HG03159 (cell line): ENCODE data around the gene GPR85.
"Not testable (repeated sequence)": the region's sequence is repeated elsewhere in the genome, so short reads cannot be mapped to it uniquely, and the experiment has no call there.

Experiments used
- ATAC-seq: cut with Tn5 transposase; IDR thresholded peaks from one replicate; pipeline ENCODE4 v1.9.1; 2021; ENCODE audit warnings: mild to moderate bottlenecking, moderate library complexity; ENCODE audit not compliant: unreplicated experiment

The GPR85 gene

DNA sequence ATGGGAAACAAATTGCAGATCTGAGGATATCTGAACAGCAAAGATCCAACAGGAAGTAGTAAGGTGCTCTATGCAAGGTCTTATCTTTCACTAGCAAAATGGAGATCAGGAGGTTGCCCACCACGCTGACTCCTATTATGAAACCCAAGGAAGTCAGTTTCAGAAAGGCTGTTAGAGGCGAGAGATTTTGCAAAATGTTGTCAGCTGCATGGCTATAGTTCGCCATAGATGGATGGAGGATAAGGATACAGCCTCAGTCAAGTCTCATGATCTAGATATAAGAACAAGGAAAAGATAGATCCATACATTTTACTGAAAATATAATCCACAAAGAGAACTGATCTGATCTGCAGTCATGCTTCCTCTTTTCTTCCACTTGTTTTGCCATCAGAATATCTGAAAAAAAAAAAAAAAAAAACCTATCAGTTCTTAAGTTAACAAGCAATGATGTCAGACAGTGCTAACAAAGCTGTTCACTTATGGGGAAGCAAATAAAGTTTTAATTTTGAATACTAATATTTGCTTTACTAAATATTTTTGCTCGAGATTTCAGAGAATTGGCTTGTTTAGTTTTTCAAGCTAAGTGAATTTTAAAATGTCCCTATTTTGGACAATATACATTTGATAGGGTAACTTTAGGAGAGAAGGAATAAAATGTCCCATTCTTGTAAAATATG lies 2.0 kb downstream of the GPR85 start:
- ATAC-seq = no peak

DNA sequence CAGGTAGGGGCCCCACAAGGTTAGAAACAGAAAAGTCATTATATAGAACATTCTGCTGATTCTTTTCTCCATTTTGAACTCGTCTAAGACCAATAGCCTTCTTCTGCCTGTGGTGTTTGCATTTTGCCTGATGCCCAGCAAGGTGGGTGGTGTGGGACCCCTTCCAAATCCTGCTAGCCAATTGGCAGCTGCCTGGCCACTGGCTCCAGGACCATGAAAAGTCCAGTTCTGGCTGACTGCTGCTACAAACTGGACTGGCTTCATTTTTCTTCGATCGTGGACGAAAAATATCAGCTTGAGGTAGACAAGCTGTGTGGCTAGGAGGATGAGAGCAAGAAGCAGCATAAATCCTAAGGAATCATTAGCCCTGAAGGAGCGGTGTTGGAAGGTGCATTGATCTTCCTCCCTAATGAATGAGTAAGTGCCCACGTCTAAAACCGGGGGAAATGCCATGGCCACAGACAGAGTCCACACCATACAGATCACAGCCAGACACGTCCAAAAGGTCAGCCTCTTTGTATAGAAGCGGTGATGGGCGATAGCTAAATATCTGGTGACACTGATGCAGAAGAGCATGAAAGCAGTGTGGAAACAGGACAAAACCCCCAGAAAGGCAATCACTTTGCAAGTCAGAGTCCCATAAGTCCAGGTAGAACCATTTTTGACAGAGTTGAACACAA lies 2.7 kb downstream of the GPR85 start:
- no peak for ATAC-seq

DNA sequence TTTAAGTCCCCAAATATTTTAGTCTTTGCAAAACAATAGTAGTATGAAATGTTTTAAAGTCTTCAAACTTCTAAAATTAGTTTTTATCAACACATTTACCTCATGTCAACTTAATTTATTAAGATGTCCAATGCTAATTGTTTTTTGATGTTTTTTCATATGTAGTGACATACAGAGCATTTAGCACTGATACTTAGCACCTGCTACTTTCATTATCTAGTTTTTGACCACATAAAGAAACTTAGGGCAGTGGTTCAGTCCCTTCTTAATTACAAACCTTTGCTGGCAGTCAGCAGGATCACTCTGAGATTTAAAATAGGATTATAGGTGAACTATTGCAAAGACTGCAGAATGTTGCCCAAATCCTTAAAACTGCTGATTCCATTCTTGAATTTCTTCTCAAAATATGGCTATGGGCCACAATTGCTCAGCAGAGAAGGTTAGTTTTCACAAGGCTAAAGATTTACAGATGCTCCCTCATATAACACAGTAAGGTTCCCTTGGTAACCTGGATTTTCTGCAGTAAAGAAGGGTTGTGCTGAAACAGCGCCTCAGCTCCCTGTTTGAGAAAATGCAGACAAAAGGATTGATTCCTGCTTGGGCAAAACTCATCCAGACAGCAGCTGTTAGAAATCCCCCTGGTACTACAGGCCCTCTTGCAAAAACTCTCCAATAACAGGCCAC lies 3.4 kb downstream of the GPR85 start:
- ATAC-seq = peak; percentile 72

DNA sequence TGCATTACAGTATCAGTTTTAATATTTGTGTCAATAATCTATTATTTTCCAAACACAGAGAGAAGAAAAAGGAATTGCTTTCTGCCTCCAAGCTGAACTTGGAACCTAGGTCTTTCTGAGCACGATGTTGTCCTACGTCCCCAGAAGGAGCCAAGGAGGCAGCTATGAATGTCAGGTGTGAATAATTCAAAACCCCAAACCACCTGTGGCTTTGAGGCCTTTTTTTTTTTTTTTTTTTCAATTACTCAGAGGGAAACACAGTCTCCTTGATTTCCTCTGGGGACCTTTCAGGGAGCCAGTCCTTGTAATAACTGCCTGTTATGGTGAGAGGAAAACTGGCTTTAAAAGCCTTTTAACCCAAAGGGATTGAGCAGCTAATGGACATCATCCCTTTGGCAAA lies 8.3 kb downstream of the GPR85 start:
- ATAC-seq = no peak

DNA sequence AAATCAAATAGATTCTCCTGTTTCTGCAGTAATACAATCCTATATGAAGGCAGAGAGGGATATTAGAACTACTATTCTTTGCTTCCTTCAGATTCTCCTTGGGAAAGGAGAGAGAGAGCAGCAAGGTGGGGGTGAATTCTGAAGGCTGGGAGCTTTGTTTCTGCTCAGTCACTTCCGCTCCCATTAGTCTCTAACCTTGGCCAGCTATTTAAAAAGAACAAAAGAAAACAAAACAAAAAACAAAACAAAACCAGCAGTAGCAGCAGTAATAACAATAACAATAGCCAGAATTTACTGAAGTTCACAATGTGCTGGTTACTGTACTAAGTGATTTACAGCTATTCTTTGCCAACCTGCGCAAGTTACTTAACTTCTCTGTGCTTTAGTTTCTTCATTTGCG lies 9.9 kb downstream of the GPR85 start:
- no peak for ATAC-seq

DNA sequence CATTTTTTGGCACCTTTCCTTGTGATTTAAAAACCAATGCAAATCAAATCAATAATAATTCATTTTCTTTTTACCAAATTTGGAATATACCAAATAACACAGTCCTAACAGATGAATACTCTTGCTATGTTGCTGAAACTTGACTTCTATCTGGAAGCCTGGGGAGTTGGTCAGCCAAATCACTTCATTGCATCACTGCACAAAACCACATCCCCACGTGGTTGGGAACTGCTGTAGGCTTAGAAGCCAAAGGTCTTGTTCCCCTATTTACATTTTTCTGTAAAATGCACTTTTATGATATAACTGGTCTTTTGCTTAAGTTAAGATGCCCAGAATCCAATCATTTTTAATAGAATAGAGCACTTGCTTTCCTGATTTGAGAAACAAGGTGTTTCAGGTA lies 15.2 kb downstream of the GPR85 start:
- no peak for ATAC-seq

DNA sequence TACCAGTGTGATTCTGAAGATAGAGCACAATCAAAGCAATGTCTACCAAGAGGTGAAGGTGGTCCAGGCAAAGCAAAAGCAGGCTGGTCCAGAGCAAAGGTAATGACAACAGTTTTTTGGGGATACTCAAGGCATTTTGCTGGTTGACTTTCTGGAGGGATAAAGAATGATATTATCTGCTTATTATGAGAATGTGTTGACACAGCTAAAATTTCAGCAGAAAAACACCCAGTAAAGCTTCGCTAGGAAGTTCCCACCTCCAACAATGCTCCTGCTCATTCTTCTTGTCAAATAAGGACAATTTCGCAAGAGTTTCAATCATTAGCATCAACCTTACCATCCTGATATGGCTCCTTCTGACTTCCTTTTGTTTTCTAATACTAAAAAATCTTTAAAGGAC lies 24.1 kb downstream of the GPR85 start:
- ATAC-seq = no peak

DNA sequence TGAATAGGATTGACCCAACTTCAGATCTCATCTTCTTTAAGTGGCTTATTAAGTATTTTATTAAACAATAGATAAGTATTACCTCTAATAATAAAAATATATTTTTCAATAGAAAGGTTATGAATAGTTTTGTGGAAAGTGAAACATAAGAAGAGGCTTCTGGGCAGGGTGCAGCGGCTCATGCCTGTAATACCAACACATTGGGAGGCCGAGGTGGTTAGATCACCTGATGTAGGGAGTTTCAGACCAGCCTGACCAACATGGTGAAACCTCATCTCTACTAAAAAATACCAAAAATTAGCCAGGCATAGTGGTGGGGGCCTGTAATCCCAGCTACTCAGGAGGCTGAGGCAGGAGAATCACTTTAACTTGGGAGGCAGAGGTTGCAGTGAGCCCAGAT lies 26.5 kb downstream of the GPR85 start:
- ATAC-seq = no peak

DNA sequence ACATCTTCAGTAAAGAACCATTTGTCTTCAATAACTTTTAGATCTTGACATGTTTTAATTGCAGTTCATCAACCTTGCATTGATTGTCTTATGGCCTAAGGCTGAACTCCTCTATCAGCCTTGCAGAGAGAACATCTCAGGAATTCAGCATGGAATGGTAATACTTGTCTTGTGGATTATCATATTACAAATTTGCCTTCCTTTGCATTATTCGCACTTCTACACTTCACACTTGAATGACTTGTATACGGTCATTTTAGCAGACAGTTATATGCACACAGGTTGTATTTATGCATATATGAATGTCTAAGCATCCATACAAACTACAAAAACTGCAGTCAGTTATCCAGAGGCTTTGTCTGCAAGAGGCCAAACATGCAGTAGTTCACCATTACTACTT lies 31.7 kb downstream of the GPR85 start:
- no peak for ATAC-seq

DNA sequence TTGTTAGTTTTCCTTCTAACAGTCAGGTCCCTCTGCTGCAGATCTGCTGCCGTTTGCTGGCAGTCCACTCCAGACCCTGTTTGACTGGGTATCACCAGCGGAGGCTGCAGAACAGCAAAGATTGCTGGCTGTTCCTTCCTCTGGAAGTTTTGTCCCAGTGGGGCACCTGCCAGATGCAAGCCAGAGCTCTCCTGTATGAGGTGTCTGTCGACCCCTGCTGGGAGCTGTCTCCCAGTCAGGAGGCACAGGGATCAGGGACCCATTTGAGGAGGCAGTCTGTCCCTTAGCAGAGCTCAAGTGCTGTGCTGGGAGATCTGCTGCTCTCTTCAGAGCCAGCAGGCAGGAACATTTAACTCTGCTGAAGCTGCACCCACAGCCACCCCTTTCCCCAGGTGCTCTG lies 32.4 kb downstream of the GPR85 start:
- not testable (repeated sequence) for ATAC-seq

DNA sequence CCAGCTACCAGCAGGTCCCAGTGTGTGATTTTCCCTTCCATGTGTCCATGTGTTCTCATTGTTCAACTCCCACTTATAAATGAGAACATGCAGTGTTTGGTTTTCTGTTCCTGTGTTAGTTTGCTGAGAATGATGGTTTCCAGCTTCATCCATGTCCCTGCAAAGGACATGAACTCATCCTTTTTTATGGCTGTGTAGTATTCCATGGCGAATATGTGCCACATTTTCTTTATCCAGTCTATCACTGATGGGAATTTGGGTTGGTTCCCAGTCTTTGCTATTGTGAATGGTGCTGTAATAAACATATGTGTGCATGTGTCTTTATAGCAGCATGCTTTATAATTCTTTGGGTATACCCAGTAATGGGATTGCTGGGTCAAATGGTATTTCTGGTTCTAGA lies 37.4 kb downstream of the GPR85 start:
- not testable (repeated sequence) for ATAC-seq

DNA sequence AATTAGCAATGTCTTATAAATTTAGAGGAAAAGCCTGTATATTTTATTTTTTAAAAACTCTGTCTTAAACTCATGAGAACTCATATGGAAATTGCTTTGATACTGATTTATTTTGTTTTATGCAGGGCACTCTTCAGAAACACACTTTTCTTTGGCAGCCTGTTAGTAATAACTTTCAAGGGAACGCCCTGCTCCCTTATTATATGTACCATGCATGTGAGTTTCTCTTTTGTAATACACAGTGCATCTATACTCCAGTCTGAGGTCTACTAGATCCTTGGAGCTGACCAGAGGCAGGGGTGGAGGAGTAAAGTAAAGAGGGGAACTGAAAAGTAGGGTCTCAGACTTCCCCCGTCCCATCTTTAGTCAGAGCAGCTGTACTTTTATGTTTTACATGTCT lies 40.2 kb downstream of the GPR85 start:
- no peak for ATAC-seq

DNA sequence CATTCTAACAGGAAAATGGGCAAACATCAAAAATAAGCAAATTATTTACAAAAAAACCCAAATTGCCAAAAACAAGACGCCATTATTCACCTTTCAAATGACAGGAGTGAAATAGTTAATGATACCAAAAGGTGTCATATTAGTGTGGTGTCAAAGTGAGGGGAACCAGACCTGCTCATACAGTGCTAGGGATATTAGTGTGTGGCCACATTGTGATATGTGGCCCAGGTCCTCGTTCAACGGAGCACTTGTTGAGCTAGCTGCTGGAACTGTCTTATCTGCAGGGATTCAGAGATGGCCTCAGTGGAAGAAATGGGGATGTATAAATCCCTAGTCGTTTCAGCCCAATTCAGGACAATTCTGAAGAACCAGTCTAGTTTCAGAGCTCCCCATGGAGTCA lies 41.2 kb downstream of the GPR85 start:
- no peak for ATAC-seq

DNA sequence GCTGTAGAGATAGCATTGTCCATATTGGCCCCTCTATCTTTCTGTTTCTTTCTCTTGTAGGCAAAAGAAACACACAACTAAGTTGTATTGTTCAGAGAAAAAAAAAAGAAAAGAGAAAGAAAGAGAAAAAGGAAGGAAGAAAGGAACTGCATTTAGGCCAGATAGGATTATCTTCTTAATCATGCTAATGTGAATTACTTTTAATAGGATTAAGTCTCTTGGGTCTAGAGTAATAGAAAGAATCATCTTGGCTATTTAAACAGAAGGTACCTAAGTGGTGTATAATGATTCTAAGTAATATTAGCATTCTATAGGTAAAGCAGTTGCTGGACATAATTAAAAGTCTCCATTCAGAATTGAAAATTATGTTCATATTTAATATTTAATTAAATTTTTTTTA lies 42.2 kb downstream of the GPR85 start:
- ATAC-seq = no peak

DNA sequence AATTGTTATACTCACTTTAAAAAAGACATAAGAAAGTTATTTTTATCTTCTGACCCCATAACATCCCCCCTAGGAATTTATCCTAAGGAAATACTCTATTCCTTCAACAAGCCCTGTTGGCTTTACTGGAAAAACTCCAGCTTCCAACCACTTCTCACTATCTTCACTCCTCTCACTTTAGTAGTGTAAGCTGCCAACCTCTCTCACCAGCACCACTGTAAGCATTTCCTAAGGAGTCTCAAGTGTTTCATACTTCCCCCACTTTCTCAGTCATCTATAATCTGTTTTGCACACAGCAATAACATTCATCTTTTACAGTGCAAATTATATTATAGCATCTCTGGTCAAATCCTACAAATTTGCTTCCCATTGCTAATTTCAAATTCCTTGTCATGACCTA lies 45.8 kb downstream of the GPR85 start:
- ATAC-seq = no peak

DNA sequence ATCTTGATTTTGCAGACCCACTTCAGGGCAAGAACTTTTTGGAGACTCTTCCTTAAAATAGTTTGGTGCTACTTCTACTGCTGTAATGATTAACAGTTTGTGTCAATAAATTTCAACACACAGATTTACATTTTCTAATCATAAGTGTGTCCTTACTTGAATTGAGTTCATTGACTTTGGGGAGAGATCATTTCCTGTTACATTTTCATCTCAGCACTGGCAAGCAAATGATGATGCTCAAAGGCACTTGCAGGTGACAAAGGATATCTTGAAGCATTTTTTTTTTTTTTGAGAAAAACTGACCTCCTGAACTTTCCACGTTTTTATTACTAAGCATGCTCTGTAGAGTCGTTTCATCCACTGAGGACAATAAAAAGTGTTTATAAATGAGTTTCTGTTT lies 52.7 kb downstream of the GPR85 start:
- ATAC-seq = no peak
